ENCODE results near the gene KNOP1. TPM values are rescaled to one million over a fixed set of nuclear protein-coding genes. Genes with fewer than 3 reads are reported as not detected.

The KNOP1 gene
- total and polyA plus RNA-seq, 2 of the 13 experiments (the other 11 are each of a cell fraction or from before 2014, with no cell fraction given): 21.2 to 57.5 TPM

DNA sequence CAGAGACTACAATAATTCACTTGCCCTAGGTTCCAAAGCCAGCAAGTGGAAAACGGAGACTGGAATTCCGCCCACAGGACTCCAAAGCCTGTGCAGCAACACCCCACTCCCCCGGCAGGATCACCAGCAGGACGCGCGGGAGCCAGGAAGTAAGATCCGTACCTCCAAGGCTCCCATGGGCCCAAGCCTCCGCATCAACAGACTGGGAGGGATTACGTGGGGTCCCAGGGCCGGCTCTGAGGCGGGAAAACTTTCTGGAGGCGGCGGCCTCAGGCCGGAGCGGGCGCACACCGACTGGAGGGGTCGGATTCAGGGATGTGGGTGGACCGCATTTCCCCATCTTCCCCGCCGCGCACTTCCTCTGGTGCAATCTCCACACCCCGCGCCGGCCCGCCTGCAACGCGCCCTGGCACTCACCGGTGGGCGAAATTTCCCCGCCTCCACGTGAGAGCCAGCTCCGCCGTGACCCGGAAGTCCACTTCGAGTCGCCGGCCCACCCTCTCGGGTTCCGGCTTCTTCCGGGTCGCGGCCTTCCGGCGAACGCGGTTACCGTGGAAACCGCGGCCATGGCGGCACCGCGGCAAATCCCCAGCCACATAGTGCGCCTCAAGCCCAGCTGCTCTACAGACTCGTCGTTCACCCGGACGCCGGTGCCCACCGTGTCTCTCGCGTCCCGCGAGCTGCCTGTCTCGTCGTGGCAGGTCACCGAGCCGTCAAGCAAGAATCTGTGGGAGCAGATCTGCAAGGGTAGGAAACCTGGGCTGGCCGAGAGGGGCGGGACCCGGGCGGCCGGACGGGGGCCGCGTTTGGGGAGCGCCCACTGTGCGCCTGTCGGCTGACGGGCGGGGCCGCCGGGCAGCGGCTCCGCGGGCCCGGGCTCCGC, at the start of gene KNOP1, which contains the start of gene IQCK (continued):
- TF ChIP-seq, protein P1, sequence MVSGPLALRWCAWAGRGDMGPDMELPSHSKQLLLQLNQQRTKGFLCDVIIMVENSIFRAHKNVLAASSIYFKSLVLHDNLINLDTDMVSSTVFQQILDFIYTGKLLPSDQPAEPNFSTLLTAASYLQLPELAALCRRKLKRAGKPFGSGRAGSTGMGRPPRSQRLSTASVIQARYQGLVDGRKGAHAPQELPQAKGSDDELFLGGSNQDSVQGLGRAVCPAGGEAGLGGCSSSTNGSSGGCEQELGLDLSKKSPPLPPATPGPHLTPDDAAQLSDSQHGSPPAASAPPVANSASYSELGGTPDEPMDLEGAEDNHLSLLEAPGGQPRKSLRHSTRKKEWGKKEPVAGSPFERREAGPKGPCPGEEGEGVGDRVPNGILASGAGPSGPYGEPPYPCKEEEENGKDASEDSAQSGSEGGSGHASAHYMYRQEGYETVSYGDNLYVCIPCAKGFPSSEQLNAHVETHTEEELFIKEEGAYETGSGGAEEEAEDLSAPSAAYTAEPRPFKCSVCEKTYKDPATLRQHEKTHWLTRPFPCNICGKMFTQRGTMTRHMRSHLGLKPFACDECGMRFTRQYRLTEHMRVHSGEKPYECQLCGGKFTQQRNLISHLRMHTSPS (CRISPR knock-in tag; IDR thresholded peaks at IDR 0.05; ENCODE audit: low read depth): peak; percentile 93
- 0 out of 2 replicates have a peak, but pooled peaks have one; percentile 50 for TF ChIP-seq HDAC6 (IDR thresholded peaks at IDR 0.05; ENCODE audit: low read depth, low read length)
- no peak for TF ChIP-seq RORA (CRISPR knock-in tag; IDR thresholded peaks at IDR 0.05)
- TF ChIP-seq TOPORS (CRISPR knock-in tag; IDR thresholded peaks at IDR 0.05): peak; percentile 91
- peak; percentile 94 for TF ChIP-seq ZNF224 (CRISPR knock-in tag; IDR thresholded peaks at IDR 0.05)
- TF ChIP-seq CREB3 (CRISPR knock-in tag; IDR thresholded peaks at IDR 0.05): peak; percentile 82
- TF ChIP-seq, protein P2, sequence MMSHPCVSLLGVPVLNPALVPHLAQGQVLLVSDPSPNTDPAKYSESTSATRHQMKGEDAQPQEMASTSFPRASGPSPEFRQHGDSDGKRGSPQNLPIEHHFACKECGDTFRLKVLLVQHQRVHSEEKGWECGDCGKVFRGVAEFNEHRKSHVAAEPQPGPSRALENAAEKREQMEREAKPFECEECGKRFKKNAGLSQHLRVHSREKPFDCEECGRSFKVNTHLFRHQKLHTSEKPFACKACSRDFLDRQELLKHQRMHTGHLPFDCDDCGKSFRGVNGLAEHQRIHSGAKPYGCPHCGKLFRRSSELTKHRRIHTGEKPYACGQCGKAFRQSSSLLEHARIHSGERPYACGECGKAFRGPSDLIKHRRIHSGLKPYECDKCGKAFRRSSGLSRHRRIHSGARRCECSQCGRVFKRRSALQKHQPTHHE (CRISPR knock-in tag; IDR thresholded peaks at IDR 0.05; ENCODE audit: borderline replicate concordance): peak; percentile 86; the same call in 1 of the 2 replicates
- TF ChIP-seq PPARG (CRISPR knock-in tag; conservative IDR thresholded peaks at IDR 0.05): no peak
- peak; percentile 94 for TF ChIP-seq ZNF205 (CRISPR knock-in tag; IDR thresholded peaks at IDR 0.05)
- TF ChIP-seq ZNF777 (CRISPR knock-in tag; IDR thresholded peaks at IDR 0.05): peak; percentile 86
- peak; percentile 73 for TF ChIP-seq ZNF710 (CRISPR knock-in tag; IDR thresholded peaks at IDR 0.05; ENCODE audit: borderline replicate concordance)
- TF ChIP-seq, protein P3, sequence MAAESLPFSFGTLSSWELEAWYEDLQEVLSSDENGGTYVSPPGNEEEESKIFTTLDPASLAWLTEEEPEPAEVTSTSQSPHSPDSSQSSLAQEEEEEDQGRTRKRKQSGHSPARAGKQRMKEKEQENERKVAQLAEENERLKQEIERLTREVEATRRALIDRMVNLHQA (CRISPR knock-in tag; IDR thresholded peaks at IDR 0.05): no peak
- TF ChIP-seq PAF1 (CRISPR knock-in tag; IDR thresholded peaks at IDR 0.05): no peak
- TF ChIP-seq PLSCR1 (CRISPR knock-in tag; IDR thresholded peaks at IDR 0.05; ENCODE audit: borderline replicate concordance): no peak
- TF ChIP-seq TGIF2 (CRISPR knock-in tag; IDR thresholded peaks at IDR 0.05): peak; percentile 56
- TF ChIP-seq ATF7-NPFF (CRISPR knock-in tag; IDR thresholded peaks at IDR 0.05; ENCODE audit: low read depth): peak; percentile 95
- TF ChIP-seq ZNF740 (CRISPR knock-in tag; IDR thresholded peaks at IDR 0.05): no peak; the same call in 1 of the 2 replicates
- peak; percentile 75; the same call in 1 of the 2 replicates for TF ChIP-seq NKX3-1 (CRISPR knock-in tag; IDR thresholded peaks at IDR 0.05)
- TF ChIP-seq KMT2A (CRISPR knock-in tag; IDR thresholded peaks at IDR 0.05): peak; percentile 98
- TF ChIP-seq ZNF569 (CRISPR knock-in tag; IDR thresholded peaks at IDR 0.05; ENCODE audit: borderline replicate concordance): peak; percentile 73; the same call in 1 of the 2 replicates
- TF ChIP-seq ZNF713 (CRISPR knock-in tag; IDR thresholded peaks at IDR 0.05): peak; percentile 42; the same call in 1 of the 2 replicates

Data from HepG2 (cell line).